Mesothelial cell of epicardium (in vitro differentiated cells): ENCODE measurements around the gene LRRC41. TPM values are rescaled to one million over a fixed set of nuclear protein-coding genes. Genes with fewer than 3 reads are reported as not detected.

ENCODE experiments used
- DNase-seq, 2 experiments: peaks; one replicate each; pipeline ENCODE4 v3.0.0; 2021; ENCODE audit warnings: low spot score in 2 of 2; ENCODE audit not compliant: unreplicated experiment in 2 of 2
- H3K27ac Mint-ChIP-seq: 2 replicates; pipeline ENCODE4 v1.8.0; 2021; ENCODE audit warnings: mixed read lengths
- H3K27me3 Mint-ChIP-seq: 2 replicates; pipeline ENCODE4 v1.8.0; 2021; ENCODE audit warnings: low read depth, mixed read lengths
- H3K36me3 Mint-ChIP-seq: 2 replicates; pipeline ENCODE4 v1.8.0; 2021; ENCODE audit warnings: mixed read lengths
- H3K4me1 Mint-ChIP-seq: 2 replicates; pipeline ENCODE4 v1.8.0; 2021; ENCODE audit warnings: mixed read lengths
- H3K4me3 Mint-ChIP-seq: 2 replicates; pipeline ENCODE4 v1.8.0; 2021; ENCODE audit warnings: mild to moderate bottlenecking, moderate library complexity, mixed read lengths
- H3K9me3 Mint-ChIP-seq: 2 replicates; pipeline ENCODE4 v1.8.0; 2021; ENCODE audit warnings: mixed read lengths
- total RNA-seq: library from RNA; stranded (reverse); gene quantifications from 3 replicates; pipeline ENCODE4 v1.2.1, GENCODE V29; 2021
- TF ChIP-seq, protein P1 (sequence below): fragments of 200-600 bp; sonication (generic); IDR thresholded peaks from one replicate; pipeline ENCODE4 v1.5.0; 2021; ENCODE audit warnings: antibody characterized with exemption; ENCODE audit not compliant: unreplicated experiment

LRRC41 gene
- total RNA-seq, 1 donor from 2014 or later = 122 TPM

DNA sequence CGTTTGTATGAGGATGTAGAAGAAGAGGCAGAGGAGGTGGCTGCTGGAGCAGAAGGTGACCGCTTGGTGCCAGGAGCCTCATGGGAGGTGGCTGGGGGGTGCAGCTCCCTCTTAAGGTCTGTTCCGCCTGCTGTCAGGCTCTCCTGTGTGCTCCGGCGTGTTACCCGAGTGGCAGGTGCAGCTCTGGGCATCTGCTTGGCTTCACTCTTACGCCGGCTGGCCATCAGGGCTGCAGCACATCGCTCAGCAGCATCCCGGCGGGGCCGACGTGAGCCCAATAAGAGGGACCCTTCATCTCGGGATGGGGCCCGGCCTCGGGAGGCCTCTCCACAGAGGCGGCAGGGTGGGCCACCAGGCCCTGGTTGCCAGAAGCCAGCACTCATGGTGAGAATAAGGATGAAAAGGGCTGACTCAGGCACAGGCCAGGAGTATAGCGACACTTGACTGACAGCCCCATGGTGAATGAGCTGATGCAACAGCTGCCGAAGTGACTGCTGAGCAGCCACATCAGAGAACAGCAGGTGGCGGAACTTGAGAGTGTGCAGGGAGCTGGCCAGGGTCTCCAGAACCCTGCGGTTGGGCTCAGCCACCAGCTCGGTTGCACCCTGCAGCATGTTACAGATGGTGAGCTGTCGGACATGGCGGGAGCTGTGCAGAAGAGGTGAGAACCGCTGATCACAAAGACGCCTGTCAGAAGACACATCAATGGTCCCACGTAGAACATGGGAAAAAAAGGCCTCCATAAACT, 17.5 kb downstream of the LRRC41 start:
- TF ChIP-seq, protein P1, sequence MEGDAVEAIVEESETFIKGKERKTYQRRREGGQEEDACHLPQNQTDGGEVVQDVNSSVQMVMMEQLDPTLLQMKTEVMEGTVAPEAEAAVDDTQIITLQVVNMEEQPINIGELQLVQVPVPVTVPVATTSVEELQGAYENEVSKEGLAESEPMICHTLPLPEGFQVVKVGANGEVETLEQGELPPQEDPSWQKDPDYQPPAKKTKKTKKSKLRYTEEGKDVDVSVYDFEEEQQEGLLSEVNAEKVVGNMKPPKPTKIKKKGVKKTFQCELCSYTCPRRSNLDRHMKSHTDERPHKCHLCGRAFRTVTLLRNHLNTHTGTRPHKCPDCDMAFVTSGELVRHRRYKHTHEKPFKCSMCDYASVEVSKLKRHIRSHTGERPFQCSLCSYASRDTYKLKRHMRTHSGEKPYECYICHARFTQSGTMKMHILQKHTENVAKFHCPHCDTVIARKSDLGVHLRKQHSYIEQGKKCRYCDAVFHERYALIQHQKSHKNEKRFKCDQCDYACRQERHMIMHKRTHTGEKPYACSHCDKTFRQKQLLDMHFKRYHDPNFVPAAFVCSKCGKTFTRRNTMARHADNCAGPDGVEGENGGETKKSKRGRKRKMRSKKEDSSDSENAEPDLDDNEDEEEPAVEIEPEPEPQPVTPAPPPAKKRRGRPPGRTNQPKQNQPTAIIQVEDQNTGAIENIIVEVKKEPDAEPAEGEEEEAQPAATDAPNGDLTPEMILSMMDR = no peak
- H3K27ac Mint-ChIP-seq = no peak overlapping the region

GRCh38 chr1:46284597-46285564, 18.5 kb downstream of the LRRC41 start:
- H3K4me1 Mint-ChIP-seq = no peaks in the 10 kb centered on the region
- no peaks in the 10 kb centered on the region for H3K27me3 Mint-ChIP-seq
- peaks cover 48% of the 10 kb centered on the region for H3K36me3 Mint-ChIP-seq
- H3K27ac Mint-ChIP-seq = no peak overlapping the region
- no peak for DNase-seq
- H3K9me3 Mint-ChIP-seq = no peaks in the 10 kb centered on the region
- TF ChIP-seq, protein P1 = no peak
- no peak overlapping the region for H3K4me3 Mint-ChIP-seq

More for the DNA sequence above, 17.5 kb downstream of the LRRC41 start:
- Mint-ChIP-seq H3K36me3 (peaks cover 49% of the 10 kb centered on the region), H3K9me3 (no peaks in the 10 kb centered on the region), H3K4me3 (no peak overlapping the region), H3K4me1 (no peaks in the 10 kb centered on the region), H3K27me3 (no peaks in the 10 kb centered on the region)
- DNase-seq = no peak

- no peak overlapping the region for H3K27ac Mint-ChIP-seq
- no peaks in the 10 kb centered on the region for H3K9me3 Mint-ChIP-seq
- no peaks in the 10 kb centered on the region for H3K4me1 Mint-ChIP-seq
- DNase-seq = no peak
- H3K4me3 Mint-ChIP-seq = no peak overlapping the region
- H3K36me3 Mint-ChIP-seq = peaks cover 42% of the 10 kb centered on the region
- TF ChIP-seq, protein P1 = no peak
- H3K27me3 Mint-ChIP-seq = no peaks in the 10 kb centered on the region
Measured at GRCh38 chr1:46284058-46284457, 19.4 kb downstream of the LRRC41 start.

DNA sequence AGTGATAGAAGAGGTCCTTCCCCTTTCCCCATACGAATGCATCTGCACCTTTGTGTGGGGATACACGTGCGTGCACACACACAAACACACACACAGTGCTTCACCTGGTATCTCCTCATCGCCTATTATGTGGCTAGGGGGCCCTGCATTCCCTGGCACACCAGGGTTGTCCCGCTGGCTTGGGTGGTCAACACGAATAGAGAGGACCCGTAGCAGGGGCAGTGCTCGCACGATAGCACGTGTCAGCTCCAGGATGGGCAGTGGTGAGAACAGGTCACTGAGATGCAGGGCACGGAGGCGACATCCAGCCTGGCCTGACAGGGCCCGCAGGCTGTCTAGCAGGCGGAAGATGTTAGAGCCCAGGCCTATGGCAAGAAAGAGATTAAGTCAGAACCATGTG, 22.4 kb downstream of the LRRC41 start:
- DNase-seq = no peak
- Mint-ChIP-seq H3K4me1 (no peaks in the 10 kb centered on the region), H3K36me3 (peaks cover 26% of the 10 kb centered on the region), H3K27ac (no peak overlapping the region), H3K4me3 (no peak overlapping the region), H3K27me3 (no peaks in the 10 kb centered on the region), H3K9me3 (no peaks in the 10 kb centered on the region)
- TF ChIP-seq, protein P1 = no peak

- H3K9me3 Mint-ChIP-seq = no peaks in the 10 kb centered on the region
- H3K27me3 Mint-ChIP-seq = no peaks in the 10 kb centered on the region
- no peak overlapping the region for H3K27ac Mint-ChIP-seq
- no peaks in the 10 kb centered on the region for H3K4me1 Mint-ChIP-seq
- no peak overlapping the region for H3K4me3 Mint-ChIP-seq
- peaks cover 29% of the 10 kb centered on the region for H3K36me3 Mint-ChIP-seq
- TF ChIP-seq, protein P1 = no peak
- no peak for DNase-seq
Measured at GRCh38 chr1:46280092-46280491, 23.3 kb downstream of the LRRC41 start.
